ENCODE data around the gene ARMC7. TPM values are rescaled to one million over a fixed set of nuclear protein-coding genes. Genes with fewer than 3 reads are reported as not detected.

Gene ARMC7
- total and polyA plus RNA-seq, 3 donors from 2014 or later: 10.0 to 12.6 (median 11.8) TPM

DNA sequence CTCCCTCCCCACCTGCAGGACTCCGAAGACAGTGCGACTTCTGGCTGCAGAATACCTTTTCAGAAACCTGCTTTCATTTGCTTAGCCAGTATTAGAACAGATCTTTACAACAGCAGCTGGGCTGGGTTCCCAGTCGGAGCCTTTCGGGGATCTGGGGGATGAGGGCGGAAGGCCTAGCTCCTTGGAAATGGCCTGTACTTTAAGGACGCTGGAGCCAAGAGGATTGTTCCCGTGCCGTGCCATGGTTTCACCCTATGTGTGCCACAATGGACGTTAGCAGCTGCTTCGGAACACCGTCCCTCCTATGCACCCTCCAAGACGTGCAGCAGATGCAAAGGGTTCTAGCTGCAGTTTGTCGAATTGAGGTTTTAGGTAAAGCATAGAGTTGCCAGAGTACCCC is 46.6 kb upstream of the ARMC7 start:
- H3K9me3 ChIP-seq: no peaks in the 10 kb centered on the region
- no peak for DNase-seq
- no peak overlapping the region for H3K27ac ChIP-seq
- H3K27me3 ChIP-seq: no peaks in the 10 kb centered on the region
- H3K4me1 ChIP-seq: peaks cover 12% of the 10 kb centered on the region
- no peaks in the 10 kb centered on the region for H3K36me3 ChIP-seq (ENCODE audit: low read depth, missing control alignments)
- 74 to 90% methylated on average over 6 to 13 of the region's 13 CpGs for WGBS, 2 donors
- intact Hi-C loops (cut with DNase I; ENCODE audit: low total_unique reads): no loop called here
- H3K4me3 ChIP-seq: no peak overlapping the region
- TF ChIP-seq POLR2A (IDR thresholded peaks at IDR 0.05): no peak
- TF ChIP-seq, protein P1, sequence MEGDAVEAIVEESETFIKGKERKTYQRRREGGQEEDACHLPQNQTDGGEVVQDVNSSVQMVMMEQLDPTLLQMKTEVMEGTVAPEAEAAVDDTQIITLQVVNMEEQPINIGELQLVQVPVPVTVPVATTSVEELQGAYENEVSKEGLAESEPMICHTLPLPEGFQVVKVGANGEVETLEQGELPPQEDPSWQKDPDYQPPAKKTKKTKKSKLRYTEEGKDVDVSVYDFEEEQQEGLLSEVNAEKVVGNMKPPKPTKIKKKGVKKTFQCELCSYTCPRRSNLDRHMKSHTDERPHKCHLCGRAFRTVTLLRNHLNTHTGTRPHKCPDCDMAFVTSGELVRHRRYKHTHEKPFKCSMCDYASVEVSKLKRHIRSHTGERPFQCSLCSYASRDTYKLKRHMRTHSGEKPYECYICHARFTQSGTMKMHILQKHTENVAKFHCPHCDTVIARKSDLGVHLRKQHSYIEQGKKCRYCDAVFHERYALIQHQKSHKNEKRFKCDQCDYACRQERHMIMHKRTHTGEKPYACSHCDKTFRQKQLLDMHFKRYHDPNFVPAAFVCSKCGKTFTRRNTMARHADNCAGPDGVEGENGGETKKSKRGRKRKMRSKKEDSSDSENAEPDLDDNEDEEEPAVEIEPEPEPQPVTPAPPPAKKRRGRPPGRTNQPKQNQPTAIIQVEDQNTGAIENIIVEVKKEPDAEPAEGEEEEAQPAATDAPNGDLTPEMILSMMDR (IDR thresholded peaks at IDR 0.05): no peak

DNA sequence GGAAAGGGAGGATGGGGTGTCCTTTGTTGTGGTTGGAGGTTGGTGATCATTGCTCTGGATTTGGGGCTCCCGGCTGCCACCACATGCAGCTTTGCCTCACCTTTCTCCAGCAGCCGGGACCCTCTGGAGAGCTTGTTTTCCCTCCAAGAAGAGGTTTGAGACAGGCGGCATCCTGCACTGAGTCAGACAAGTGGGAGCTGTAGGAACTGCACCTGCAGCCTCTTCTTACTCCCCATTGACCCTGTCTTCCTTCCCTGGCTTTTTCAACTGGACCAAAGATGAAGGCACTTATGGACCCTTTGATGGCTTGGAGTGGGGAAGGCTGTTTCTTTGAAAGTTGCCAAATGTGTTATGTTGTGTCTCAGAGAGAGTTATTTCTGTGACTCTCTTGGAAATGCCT is 46.1 kb upstream of the ARMC7 start:
- H3K9me3 ChIP-seq: no peaks in the 10 kb centered on the region
- no peaks in the 10 kb centered on the region for H3K27me3 ChIP-seq
- intact Hi-C loops (cut with DNase I; ENCODE audit: low total_unique reads): no loop called here
- 80 to 100% methylated on average over 1 to 3 of the region's 3 CpGs for WGBS, 2 donors
- no peaks in the 10 kb centered on the region for H3K36me3 ChIP-seq (ENCODE audit: low read depth, missing control alignments)
- no peak overlapping the region for H3K27ac ChIP-seq
- H3K4me1 ChIP-seq: peaks cover 12% of the 10 kb centered on the region
- no peak for DNase-seq
- no peak overlapping the region for H3K4me3 ChIP-seq
- TF ChIP-seq, protein P1 (IDR thresholded peaks at IDR 0.05): no peak
- no peak for TF ChIP-seq POLR2A (IDR thresholded peaks at IDR 0.05)

DNA sequence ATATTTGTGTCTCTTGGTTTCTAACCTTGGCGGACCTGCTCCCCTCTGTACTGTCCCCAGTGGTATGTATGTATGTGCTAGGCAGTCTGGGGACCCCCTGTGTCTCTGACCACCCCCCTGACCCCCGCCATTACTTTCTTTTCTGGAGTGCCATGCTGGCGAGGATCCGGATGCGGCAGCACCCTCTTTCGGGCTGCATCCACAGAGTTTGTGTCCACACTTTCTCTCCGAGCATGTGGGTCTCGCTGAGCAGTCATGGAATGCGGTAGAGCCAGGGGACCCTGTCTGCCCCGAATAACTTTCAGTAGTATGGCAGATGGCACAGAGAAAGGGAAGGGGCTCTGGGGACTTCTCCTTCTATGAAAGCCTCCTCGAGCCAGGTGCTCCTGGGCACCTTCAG is 45.7 kb upstream of the ARMC7 start:
- Histone ChIP-seq H3K9me3 (no peaks in the 10 kb centered on the region), H3K36me3 (ENCODE audit: low read depth, missing control alignments) (no peaks in the 10 kb centered on the region), H3K27ac (no peak overlapping the region), H3K27me3 (no peaks in the 10 kb centered on the region), H3K4me3 (no peak overlapping the region), H3K4me1 (peaks cover 12% of the 10 kb centered on the region)
- DNase-seq: no peak
- WGBS, 2 donors: 94 to 96% methylated on average over 11 of the region's 11 CpGs
- no peak for TF ChIP-seq POLR2A (IDR thresholded peaks at IDR 0.05)
- TF ChIP-seq, protein P1 (IDR thresholded peaks at IDR 0.05): no peak
- intact Hi-C loops (cut with DNase I; ENCODE audit: low total_unique reads): no loop called here

DNA sequence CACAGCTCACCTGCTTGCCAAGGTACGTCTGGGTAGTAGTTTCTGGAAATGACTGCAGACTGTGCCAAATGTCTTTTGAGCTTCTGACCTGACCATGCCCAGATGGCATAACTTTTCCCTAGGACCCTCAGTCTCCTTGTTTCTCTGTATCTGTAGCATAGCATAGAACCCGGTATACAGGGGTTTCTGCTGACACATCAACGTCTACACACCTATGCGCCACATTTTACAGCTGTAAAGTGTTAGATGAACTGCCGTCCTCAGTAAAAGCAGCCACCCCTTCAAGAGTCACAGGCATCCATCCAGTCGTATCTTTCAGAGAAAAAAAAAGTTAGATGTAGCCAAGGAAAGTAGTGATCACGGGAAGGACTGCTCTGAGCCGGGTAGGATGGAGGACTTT is 45.3 kb upstream of the ARMC7 start:
- intact Hi-C loops (cut with DNase I; ENCODE audit: low total_unique reads): no loop called here
- H3K4me1 ChIP-seq: peaks cover 9% of the 10 kb centered on the region
- H3K27me3 ChIP-seq: no peaks in the 10 kb centered on the region
- TF ChIP-seq, protein P1 (IDR thresholded peaks at IDR 0.05): no peak
- TF ChIP-seq POLR2A (IDR thresholded peaks at IDR 0.05): no peak
- DNase-seq: no peak
- H3K4me3 ChIP-seq: no peak overlapping the region
- WGBS, 2 donors: 81 to 82% methylated on average over 8 of the region's 8 CpGs
- no peak overlapping the region for H3K27ac ChIP-seq
- H3K9me3 ChIP-seq: no peaks in the 10 kb centered on the region
- no peaks in the 10 kb centered on the region for H3K36me3 ChIP-seq (ENCODE audit: low read depth, missing control alignments)

DNA sequence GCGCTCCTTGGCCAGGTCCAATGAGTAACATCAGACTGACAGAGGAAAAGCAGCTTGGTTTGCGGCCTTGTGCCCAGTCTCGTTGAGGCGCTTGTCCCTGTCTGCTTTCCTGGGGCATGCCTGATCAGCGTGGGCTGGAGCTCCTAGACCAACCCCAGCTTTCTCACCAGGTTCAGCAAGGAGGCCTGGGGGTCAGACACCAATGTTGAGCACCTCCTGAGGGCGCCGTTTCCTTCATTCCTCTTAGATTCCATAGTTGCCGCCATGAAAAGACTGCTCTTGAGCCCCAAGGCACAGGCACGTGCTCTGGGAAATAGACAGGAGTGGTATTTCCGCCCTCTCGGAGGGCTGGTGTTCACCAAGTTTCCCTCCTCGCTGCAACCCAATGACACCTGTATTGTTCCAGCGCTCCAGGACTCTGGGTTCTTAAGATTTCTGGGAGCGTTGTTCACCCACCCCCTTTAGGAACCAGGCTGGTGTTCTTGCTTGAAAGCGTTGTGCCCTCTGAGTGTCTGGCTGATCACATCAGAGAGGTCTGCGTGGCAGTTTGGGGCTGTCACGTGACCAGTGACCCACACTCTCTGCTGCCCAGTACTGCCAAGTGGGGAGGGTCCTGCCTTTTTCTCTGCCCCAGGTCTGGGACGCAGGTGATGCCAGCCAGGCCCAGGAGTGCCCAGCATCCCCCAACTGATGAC is 44.8 kb upstream of the ARMC7 start:
- Histone ChIP-seq H3K4me1 (peaks cover 4% of the 10 kb centered on the region), H3K27me3 (no peaks in the 10 kb centered on the region), H3K9me3 (no peaks in the 10 kb centered on the region), H3K36me3 (ENCODE audit: low read depth, missing control alignments) (no peaks in the 10 kb centered on the region), H3K4me3 (no peak overlapping the region), H3K27ac (no peak overlapping the region)
- DNase-seq: no peak
- WGBS, 2 donors: 90 to 93% methylated on average over 18 of the region's 18 CpGs
- TF ChIP-seq POLR2A (IDR thresholded peaks at IDR 0.05): no peak
- TF ChIP-seq, protein P1 (IDR thresholded peaks at IDR 0.05): no peak
- intact Hi-C loops (cut with DNase I; ENCODE audit: low total_unique reads): no loop called here

All from testis (tissue), 3 donors.